Daoy (cell line): ENCODE measurements around the gene FBLN1. TPM values are rescaled to one million over a fixed set of nuclear protein-coding genes. Genes with fewer than 3 reads are reported as not detected.
A peak's percentile ranks its signal among the peaks of the same experiment; 100 is the strongest.
"Not testable (repeated sequence)": the region's sequence is repeated elsewhere in the genome, so short reads cannot be mapped to it uniquely, and the experiment has no call there.

Experiments
- DNase-seq: peaks from one replicate; pipeline ENCODE4 v3.0.0-alpha.2; 2015; ENCODE audit warnings: low read depth
- total RNA-seq: library from RNA; depleted of rRNA; stranded (reverse); fragments of >200 nt; shearing (Covaris generic); gene quantifications from 2 replicates; pipeline ENCODE4 v1.2.3, GENCODE V29; 2014

FBLN1 gene
- total RNA-seq, 1 experiment from 2014 or later, result 10.0 TPM

DNA sequence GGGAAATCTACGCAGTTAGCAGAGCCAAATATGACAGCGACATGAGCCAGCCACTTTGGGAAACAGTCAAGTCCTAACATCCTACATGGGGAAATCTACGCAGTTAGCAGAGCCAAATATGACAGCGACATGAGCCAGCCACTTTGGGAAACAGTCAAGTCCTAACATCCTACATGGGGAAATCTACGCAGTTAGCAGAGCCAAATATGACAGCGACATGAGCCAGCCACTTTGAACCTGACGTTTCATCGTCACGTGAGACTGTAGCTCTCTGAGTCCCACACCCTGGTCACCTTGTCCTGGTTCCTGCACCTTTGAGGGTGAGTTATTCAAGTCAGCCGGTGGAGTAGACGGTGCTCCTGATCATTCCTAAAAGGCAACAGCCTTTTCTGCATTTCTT is 105.4 kb downstream of the FBLN1 start:
- DNase-seq, result not testable (repeated sequence)

DNA sequence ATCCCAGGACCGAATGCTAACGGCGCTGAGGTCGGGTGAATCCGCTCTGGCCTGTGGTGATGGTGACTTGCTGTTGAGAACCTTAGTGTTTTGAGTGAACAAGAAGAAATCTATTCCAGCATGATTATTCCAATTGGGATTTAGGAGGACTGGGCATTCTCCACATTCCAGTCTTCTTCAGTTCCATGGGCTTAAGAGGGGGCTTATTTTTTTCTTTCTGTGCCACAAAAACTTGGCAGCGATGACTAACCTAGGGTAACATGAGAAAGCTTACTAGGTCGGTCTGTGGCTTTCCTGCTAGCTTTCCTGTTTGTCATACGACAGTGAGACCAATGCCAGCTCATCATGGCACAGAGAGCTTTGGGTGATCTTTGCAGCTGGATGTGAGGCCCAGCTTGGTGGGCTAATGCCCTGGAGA is 106.1 kb downstream of the FBLN1 start:
- peak; percentile 95 for DNase-seq

DNA sequence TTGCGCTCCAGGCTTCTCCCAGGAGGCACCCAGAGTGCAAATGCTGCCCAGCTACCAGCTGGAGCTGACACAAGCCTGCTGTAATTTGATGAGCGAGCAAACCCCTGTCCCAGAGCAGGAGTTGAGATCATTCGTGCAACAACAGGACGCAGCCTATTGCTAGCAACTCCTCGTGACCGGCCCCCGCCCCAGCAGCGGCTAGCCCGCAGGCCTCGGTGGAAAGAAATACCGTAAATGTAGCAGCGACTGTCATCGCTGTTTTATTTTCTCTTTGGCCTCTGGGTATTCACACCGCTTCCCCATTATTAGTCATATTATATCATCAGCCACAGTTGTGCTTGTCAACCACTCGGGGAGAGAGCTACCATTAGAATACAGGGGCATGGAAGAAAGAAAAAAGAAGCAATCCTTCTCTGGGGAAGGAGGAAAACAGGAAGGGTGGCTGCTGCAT is 109.8 kb downstream of the FBLN1 start:
- DNase-seq, result peak; percentile 88

DNA sequence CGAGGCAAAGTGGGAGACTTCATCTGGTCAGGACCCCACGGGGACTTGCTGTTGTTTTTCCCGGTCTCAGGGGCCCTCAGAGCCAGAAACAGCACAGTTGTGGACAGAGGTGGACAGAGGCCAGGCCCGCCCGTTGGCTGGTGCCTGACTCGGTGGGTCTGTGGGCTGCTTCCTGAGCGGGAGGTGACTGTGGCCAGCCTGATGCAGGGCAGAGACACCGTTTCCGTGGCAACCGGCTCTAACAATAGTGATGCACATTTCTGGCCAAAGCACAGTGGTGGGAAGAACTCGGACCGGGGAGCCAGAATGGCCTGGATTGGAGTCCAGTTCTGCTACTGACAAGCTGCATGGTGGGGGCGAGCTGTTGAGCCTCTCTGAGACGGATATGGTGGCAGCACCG is 110.3 kb downstream of the FBLN1 start:
- peak; percentile 44 for DNase-seq

DNA sequence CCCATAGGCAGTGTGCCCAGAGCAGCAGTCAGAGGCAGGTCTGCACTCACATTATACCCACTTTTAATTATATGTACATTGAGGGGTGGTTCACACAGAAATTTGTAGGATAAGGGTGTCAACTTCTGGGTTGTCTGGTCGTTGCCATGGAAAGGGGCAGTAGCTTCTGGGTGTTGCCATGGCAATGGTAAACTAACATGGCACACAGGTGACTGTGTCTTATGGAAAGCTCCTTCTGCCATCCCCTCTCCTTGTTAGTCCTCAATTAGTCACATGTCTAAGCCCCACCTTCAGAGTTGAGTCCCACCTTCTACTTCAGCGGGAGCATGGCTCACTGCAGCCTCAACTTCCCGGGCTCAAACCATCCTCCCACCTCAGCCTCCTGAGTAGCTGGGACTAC is 112.7 kb downstream of the FBLN1 start:
- no peak for DNase-seq

DNA sequence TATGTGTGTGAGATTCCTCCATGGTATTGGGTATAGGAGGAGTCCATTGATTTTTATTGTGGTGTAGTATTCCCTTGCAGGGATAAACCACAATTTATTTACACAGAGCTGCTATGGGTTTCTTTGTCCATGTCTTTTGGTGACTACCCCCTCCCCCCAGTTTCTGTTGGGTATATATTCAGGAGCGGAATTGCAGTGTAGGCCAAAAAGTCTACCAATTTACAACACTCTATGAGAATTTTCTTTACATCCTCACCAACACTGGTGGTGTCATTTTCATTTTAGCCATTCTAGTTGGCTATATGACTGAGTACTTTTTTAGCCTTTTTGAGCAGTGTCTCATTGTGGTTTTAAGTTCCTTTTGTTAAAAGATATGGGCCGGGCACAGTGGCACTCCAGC is 113.7 kb downstream of the FBLN1 start:
- DNase-seq, result no peak

DNA sequence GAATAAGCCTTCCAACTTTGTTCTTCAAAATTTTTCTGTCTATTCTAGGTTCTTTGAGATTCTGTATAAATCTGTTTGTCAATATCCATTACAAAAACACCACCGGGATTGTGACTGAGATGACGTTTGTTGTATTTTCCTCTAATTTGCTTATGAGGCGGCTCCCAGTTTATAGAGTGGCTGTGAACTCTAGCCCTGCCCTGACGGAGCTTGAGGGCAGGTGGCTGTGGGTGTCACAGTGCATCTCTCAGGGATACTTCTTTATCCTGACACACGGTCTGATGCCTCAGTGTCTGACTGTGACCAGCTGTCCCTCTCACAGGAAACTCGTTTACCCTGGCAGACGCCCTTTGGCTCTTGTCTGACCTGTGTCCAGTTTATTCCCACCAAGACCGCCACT is 115.3 kb downstream of the FBLN1 start:
- DNase-seq, result no peak

DNA sequence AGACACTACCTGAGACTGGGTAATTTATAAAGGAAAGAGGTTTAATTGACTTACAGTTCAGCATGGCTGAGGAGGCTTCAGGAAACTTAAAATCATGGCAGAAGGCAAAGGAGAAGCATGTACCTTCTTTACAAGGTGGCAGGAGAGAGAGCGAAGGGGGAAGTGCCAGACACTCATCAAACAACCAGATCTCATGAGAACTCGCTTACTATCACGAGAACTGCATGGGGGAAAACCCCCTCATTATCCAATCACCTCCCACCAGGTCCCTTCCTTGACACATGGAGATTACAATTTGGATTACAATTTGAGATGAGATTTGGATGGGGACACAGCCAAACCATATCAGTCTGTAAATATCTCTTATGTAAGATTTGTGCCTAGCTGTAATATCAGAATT is 118.0 kb downstream of the FBLN1 start:
- DNase-seq, result no peak

DNA sequence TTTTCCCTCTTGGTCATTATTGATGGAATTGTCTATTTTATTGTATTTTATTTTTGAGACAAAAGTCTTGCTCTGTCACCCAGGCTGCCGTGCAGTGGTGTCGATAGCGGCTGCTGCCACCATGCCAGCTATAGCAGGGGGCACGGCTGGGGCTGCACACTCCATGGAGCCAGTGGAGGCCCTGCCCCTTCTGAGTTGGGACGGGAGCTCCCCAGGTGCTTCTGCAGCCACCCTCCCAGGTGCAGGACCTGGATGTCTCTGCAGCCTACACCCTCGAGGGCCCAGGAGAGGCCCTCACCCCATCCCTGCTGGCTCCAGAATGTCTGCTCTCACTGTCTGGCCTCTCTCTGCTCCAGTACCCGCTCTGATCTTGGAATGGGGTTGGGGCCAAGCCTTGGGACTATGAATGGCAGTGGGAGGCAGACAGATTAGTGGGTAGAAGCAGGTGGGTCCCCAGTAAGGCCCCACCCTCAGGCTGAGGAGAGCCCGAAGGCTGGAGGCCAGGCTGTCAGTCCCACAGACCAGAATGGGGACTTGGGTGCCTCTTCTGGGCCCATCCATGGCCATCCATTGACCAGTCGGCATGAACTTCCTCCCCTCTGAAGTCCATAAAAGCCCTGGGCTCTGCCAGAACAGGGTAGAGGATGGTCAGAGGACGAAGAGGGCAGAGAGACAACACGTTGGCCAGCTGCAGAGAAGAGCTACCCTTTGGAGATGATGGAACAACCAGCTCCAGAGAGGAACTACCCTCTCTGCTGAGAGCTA is 119.3 kb downstream of the FBLN1 start:
- no peak for DNase-seq

DNA sequence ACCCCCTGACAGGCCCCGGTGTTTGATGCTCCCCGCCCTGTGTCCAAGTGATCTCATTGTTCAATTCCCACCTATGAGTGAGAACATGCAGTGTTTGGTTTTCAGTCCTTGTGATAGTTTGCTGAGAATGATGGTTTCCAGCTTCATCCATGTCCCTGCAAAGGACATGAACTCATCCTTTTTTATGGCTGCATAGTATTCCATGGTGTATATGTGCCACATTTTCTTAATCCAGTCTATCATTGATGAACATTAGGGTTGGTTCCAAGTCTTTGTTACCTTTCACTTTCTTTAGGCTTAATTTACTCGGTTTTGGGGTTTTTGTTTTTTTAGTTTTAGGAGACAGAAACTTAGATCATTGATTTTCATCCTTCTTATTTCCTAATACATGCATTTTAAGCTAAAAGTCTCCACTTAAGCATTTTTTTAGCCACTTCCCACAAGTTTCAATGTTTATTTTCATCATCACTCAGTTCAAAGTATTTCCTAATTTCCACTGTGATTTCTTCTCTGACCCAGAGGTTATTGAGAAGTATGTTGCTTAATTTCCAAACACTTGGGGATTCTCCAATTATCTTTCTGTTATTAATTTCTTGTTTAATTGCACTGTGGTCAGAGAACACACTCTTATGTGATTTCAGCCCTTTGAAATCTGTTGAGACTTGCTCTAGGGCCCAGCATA is 120.9 kb downstream of the FBLN1 start:
- not testable (repeated sequence) for DNase-seq

DNA sequence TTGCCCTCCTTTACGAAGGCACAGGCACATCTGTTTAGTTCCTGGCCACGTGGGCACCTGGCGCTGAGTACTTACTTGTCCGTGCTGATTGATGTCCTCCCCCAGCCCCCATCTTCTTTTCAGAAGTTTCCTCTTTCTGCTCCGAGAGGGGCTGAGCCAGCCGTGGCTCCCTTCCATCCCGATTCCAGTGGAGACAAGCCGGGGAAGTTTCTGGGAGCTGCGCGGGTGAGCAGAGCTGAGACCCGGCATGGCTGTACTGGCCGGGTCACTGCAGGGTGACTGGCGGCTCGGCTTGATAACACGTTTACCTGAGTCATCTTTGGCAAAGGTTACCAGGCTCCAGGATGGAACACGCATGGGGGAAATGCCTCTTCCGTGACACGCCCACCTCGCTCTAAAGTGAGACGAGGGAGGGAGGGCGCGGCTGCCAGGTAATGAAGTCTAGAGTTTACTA is 123.5 kb downstream of the FBLN1 start:
- DNase-seq, result peak; percentile 69

DNA sequence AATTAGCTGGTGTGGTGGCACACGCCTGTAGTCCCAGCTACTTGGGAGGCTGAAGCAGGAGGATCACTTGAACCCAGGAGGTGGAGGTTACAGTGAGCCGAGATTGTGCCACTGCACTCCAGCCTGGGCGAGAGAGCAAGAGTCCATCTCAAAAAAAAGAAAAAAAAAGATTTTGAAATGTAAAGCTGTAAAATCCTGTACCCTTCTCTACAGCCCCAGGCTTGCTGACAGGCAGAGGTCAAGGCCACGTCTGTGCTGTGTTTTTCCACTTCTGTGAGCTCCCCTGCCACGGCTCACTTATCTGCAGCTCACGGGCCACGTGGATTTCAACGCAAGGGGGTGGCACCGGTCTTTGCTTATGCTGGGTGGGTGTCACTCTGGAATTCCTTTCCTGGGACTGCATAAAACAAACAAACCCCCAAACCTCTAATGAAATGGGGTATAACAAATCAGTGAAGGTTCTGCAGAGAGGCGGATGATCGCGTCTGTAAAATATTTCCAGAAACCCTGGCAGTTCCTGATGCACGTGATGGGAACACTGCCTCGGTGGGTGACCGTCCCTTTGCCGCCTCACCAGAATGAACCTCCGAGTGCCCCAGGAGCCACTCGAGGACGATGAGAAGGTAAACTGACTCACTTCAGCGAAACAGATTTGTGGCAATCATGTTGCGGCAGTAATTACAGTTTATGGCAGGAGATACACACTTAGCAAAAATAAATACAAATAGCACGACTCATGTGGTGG is 125.0 kb downstream of the FBLN1 start:
- no peak for DNase-seq

DNA sequence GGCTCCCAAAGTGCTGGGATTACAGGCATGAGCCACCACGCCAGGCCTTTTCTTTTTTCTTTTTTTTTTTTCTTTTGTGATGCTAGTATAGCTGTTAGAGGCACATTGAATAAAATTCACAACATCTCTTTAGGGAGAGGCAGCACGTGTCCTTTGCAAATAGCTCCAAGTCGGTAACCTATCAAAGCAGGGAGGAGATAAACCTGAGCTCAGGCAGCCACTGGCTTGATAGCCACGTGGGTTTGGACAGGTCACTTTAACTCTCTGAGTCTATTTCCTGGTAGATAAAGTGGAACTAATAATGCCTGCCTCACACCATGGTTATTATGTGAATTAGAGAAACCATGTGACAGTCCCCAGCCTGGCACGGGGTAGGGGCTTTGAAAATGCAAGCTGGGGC is 125.8 kb downstream of the FBLN1 start:
- no peak for DNase-seq

DNA sequence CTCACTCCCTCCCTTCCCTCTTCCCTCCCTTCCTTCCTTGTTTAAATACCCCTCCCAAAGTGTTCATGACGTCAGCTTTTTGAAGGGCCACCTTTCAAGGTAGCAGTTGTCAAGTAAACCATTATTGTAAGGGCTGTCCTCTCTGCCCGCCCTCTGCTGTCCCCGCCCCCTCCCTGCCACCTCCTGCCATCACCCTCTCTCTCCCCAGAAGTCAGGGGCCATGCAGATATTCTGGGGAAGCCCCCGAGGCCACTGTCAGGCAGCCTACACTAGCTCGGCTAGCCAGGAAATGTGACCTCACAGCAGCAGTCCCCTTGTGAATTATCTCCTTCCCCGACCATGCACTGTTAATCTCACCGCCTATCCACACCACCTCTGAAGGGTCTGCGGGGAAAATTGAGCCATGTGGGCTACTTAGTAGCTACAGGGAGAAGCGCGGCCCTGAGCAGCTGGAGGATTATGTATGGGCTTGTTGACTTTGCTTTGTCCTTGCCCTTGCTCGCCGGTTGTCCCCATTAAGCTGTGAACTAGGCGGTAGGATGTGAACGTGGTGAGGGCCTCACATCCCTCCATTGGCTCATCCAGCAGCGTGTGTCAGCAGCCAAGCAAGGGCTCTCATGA is 126.9 kb downstream of the FBLN1 start:
- no peak for DNase-seq

DNA sequence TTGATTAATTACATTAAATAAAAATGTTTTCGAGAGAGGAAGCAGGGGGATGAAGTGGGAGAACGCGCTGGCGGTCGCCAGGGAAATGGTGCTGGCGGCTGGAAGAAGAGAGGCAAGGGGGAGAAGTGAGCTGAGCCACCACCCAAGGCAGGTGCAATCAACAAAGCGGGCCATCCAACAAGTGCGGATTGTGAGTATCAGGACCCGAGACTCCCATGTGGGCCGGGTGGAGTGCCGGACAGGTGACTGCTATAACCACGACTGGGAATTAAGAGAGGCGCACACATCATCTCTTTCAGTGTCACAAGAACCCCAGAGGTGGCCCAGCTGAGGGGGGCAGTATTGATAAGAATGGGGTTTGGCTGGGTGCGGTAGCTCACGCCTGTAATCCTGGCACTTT is 127.8 kb downstream of the FBLN1 start:
- DNase-seq, result no peak

DNA sequence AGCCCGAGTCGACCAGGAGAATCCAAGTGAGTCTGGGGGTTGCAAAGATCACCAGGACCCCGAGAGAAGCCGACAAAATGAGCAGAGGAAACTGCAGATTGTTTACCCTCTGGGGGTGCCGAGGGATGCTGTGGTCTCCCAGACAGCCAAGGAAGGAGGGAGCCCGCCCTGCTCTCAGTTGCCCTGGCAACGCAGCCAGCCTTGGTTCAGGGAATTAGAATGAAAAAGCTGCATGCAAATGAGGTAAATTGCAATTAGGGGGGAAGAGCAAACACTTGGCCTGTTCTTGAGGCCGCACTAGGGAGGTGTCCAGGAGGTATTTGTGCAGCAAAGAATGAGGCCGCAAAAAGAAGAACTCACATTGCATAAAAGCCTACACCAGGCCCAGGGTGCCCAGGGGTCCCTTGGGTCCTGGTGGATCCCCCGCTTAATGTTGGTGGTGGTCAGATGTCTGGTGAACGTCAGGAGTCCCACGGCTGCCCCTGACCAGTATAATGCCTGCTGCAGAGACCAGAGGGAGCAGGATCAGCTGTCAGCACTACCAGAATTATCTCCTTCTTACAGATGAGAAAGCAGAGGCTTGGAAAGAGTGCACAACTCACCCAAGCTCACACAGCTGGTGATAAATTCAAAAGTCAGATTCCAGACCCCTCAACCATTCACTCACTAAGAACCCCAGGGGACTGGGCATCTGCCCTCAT is 128.6 kb downstream of the FBLN1 start:
- no peak for DNase-seq

DNA sequence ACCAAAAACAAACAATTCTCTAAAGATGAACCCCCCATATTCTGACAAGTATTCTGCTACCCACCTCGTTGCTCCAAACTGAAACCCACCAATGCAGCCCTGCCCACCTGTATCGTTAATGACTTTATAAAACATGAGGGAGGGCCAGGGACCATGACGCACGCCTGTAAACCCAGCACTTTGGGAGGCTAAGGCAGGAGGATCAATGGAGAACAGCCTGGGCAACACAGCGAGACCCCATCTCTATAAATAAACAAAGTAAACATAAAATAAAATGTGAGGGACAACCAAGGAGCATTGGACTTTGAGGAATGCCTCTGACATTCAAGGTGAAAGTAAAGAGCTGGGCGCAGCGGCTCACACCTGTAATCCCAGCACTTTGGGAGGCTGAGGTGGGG is 129.2 kb downstream of the FBLN1 start:
- no peak for DNase-seq

DNA sequence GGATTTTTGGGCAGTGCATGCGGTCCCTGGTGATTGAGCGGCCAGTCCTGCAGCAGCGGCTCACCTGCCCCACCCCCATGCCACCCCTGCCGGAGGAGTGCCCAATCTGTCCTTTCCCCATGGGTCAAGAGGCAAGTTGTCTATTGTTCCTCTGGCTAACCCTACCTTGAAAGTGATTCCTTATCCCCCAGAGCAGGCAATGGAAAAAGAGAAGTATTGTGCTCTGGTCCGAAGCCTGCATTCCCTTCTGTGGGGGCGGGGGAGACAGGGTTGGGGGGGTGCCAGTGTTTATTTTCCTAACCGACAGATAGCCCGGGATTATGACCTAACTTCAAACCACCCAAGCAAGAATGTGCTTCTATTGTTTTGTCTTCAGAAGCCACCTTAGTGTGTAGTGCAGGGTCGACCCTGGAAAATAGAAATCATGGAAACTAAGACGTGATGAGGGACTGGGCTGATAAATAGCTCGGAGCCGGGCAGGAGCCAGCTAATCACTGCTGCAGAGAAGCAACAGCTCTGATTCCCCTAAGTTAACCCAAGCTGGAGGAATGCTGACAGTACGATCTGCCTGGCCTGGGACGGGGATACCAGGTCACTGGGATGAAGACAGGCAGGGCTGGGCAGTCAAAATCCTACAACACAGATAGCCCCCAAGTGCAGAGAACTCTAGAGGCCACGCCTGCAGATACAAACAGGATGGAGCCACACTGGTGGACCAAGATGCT is 130.3 kb downstream of the FBLN1 start:
- DNase-seq, result peak; percentile 34

DNA sequence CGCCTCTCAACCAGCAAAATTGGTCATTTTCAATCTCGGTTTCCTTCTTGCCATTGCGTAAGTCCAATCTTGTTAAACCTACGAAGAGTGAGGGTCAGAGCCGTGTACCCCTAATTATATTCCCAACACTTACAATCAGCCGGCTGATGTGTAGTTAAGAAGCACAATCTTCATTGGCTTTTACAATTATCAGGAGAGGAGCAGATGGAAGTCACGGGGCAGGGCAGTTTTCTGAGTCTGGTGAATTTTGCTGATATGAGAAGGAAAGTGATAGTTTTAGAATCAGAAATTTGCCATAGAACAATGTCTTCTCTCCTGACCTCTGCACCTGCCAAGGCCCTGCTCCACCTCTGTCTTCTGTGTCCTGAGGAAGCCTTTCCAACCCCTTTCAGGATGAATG is 134.0 kb downstream of the FBLN1 start:
- no peak for DNase-seq

DNA sequence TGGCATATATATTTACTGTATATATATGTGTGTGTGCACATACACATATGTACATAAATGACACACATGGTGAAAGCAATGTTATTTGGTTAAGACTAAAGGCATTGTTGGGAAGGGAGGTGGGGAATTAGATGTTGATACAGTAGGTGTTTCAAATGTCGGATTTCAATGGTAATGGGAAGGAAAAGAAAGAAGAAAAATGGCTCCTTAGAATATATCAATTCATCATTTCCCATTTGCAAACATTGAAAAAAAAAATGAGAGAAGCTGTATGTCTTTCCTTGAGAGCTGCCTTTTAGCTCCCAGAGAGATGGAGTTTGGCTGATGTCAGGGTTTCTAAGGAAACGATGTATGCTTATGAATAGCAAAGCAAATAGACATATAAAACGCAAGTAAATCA is 135.5 kb downstream of the FBLN1 start:
- DNase-seq, result no peak
